Endothelial cell (in vitro differentiated cells): Measurements from ENCODE around the gene ACOXL. TPM values are rescaled to one million over a fixed set of nuclear protein-coding genes. Genes with fewer than 3 reads are reported as not detected.

Source experiments
- DNase-seq: peaks from one replicate; pipeline ENCODE4 v3.0.0; 2021; ENCODE audit warnings: low spot score
- H3K27ac Mint-ChIP-seq: one replicate; pipeline ENCODE4 v1.8.0; 2021; ENCODE audit warnings: mixed read lengths, inconsistent platforms; ENCODE audit not compliant: unreplicated experiment
- H3K27me3 Mint-ChIP-seq: one replicate; pipeline ENCODE4 v1.8.0; 2021; ENCODE audit warnings: mild to moderate bottlenecking, moderate library complexity, mixed read lengths, inconsistent platforms; ENCODE audit not compliant: unreplicated experiment
- H3K36me3 Mint-ChIP-seq: one replicate; pipeline ENCODE4 v1.8.0; 2021; ENCODE audit warnings: mild to moderate bottlenecking, low read depth, mixed read lengths, inconsistent platforms; ENCODE audit not compliant: unreplicated experiment
- H3K4me1 Mint-ChIP-seq: one replicate; pipeline ENCODE4 v1.8.0; 2021; ENCODE audit warnings: mild to moderate bottlenecking, mixed read lengths, inconsistent platforms; ENCODE audit not compliant: unreplicated experiment
- H3K4me3 Mint-ChIP-seq: one replicate; pipeline ENCODE4 v1.8.0; 2021; ENCODE audit warnings: mild to moderate bottlenecking, mixed read lengths, inconsistent platforms; ENCODE audit not compliant: unreplicated experiment
- H3K9me3 Mint-ChIP-seq: one replicate; pipeline ENCODE4 v1.8.0; 2021; ENCODE audit warnings: mixed read lengths, inconsistent platforms; ENCODE audit not compliant: unreplicated experiment
- total RNA-seq: library from RNA; stranded (reverse); fragmentation: NEBNext Ultra II Directional; extraction: Animal tissue kit (Norgen Biotek cat#: 25700); gene quantifications from one replicate; pipeline ENCODE4 v1.2.1, GENCODE V29; 2021; ENCODE audit not compliant: unreplicated experiment
- TF ChIP-seq, protein P1 (sequence below): fragments of 200-600 bp; sonication (generic); IDR thresholded peaks from one replicate; pipeline ENCODE4 v1.5.0; 2021; ENCODE audit warnings: antibody characterized with exemption; ENCODE audit not compliant: unreplicated experiment

The ACOXL gene
- total RNA-seq, 1 donor from 2014 or later, result 0.44 TPM

DNA sequence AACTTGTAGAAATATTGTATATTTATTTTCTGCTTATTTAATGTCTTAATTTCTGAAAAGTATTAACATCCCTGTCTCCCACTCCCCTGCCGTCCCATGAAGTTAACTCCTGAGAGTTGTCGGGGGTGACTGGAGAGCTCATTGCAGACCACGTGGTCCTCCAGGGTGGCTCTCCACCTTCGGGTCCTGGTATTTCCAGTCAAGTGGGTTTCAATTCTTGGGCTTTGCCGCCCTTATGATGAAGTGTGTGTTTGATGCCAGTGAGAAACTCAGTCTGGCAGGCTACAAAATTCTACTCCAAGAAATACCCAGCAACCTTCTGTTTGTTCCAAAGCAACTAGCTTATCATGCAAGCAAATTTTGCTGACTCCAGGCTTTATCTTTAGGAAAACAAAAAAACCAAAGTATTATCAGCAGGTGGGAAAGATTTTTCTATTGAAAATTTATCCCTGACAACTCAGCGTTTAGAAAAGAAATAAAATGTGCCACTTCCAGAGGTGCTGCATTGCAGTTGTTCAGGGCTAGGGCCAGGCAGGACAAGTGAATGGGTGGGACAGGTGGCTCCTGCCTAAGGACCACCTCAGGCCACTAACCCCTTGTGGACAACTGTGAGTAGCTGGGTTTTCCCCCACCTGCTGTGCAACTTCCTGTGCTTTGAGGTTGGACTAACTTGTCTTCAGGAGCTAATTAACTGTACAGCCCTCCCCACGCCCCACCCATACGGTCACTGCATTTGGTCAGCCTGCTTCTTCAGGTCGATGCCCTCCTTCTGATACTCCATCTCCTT lies 434.9 kb downstream of the ACOXL start:
- DNase-seq, result no peak
- Mint-ChIP-seq H3K4me3 (no peak overlapping the region), H3K36me3 (peaks cover 13% of the 10 kb centered on the region), H3K9me3 (no peaks in the 10 kb centered on the region), H3K27me3 (no peaks in the 10 kb centered on the region), H3K4me1 (peaks cover 45% of the 10 kb centered on the region), H3K27ac (no peak overlapping the region)
- TF ChIP-seq, protein P1, sequence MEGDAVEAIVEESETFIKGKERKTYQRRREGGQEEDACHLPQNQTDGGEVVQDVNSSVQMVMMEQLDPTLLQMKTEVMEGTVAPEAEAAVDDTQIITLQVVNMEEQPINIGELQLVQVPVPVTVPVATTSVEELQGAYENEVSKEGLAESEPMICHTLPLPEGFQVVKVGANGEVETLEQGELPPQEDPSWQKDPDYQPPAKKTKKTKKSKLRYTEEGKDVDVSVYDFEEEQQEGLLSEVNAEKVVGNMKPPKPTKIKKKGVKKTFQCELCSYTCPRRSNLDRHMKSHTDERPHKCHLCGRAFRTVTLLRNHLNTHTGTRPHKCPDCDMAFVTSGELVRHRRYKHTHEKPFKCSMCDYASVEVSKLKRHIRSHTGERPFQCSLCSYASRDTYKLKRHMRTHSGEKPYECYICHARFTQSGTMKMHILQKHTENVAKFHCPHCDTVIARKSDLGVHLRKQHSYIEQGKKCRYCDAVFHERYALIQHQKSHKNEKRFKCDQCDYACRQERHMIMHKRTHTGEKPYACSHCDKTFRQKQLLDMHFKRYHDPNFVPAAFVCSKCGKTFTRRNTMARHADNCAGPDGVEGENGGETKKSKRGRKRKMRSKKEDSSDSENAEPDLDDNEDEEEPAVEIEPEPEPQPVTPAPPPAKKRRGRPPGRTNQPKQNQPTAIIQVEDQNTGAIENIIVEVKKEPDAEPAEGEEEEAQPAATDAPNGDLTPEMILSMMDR, result no peak

- DNase-seq, result no peak
- H3K4me1 Mint-ChIP-seq, result peaks cover 39% of the 10 kb centered on the region
- no peak overlapping the region for H3K4me3 Mint-ChIP-seq
- peaks cover 13% of the 10 kb centered on the region for H3K36me3 Mint-ChIP-seq
- no peaks in the 10 kb centered on the region for H3K9me3 Mint-ChIP-seq
- no peak overlapping the region for H3K27ac Mint-ChIP-seq
- H3K27me3 Mint-ChIP-seq, result no peaks in the 10 kb centered on the region
- TF ChIP-seq, protein P1, result no peak
Measured at GRCh38 chr2:111167863-111168162, 435.4 kb downstream of the ACOXL start.

Other genes with a start within 250 kb of the ACOXL start
- 26.3 TPM for gene RGPD6, start 155.4 kb upstream of the ACOXL start, total RNA-seq
- 12.5 TPM for gene BUB1, start 54.5 kb upstream of the ACOXL start, total RNA-seq